GM18517 (cell line): ENCODE results near the gene EFCAB14.
"Not testable (repeated sequence)": the region's sequence is repeated elsewhere in the genome, so short reads cannot be mapped to it uniquely, and the experiment has no call there.

Experiments
- ATAC-seq: cut with Tn5 transposase; IDR thresholded peaks from one replicate; pipeline ENCODE4 v1.9.1; 2021; ENCODE audit warnings: mild to moderate bottlenecking, moderate library complexity; ENCODE audit not compliant: unreplicated experiment

The EFCAB14 gene

DNA sequence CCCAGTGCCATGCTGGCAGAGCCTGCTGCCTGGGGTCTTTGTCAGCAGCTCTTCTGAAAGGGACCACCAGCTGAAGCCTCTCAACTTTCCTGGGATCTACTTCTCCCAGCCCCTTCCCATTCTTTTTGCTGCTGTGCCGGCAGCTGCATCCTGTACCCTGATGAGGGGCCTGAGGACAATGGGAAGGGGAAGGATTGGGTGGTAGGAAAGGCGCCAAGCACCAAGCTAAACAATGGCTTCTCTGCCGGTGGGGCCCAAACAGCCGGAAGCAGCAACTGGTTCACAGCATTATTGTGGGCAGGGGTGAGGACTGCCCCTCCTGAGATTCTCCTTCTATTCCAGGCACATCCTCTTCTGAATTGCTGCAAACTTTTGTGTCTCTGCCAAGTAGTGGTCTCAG lies 5.0 kb upstream of the EFCAB14 start:
- ATAC-seq = no peak

DNA sequence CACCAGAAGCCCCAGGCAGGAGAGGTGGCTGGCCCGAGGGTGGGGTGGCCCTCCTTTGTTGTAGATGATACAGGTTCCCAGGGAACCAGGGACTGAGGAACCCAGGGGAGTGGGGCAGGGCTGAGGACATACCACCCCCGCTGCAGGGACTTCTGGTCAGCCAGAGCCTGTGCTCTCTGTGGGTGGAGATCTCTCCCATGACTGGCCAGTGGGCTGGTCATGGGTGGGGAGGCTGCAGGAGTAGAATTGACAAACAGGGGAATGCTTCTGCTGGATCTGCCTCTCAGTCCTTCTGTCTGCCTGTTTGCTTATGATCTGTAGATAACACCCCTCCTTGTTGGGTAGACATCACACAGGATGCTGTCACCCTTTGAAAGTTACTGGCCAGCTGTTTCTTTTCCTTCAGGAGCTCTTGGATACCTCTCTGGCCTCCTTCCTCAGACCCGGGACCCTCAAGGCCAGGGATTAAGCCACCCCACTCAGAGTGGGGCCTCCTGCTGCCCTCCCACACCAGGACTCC lies 2.8 kb upstream of the EFCAB14 start:
- ATAC-seq = no peak

DNA sequence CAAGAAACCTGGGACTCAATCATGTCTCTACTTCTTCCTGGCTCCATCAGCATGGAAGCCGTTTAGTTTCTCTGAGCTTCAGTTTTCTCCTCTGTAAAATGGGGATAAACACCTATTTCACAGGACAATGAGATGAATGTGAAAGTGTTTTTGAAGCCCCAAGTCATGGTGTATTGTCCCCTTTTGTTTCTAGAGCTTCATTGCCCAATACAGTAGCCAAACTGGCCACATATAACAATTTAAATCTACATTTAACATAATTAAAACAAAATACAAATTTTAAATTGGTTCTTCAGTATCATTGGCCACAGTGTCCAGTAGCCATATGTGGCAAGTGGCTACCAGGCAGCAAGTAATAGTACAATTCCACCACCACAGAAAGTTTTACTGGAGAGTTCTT lies 2.3 kb upstream of the EFCAB14 start:
- ATAC-seq = no peak

DNA sequence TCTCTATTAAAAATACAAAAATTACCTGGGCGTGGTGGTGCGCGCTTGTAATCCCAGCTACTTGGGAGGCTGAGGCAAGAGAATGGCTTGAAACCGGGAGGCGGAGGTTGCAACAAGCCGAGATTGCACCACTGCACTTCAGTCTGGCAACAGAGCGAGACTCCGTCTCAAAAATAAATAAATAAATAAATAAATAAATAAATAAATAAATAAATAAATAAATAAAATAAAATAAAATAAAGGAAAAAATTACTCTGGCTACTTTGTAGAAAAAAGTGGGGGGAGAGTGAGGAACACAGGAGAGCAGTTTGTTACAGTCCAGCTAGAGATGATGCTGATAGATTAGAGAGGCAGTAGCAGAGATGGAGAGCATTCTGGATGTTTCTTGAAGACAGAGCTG lies 1.4 kb upstream of the EFCAB14 start:
- ATAC-seq = not testable (repeated sequence)

DNA sequence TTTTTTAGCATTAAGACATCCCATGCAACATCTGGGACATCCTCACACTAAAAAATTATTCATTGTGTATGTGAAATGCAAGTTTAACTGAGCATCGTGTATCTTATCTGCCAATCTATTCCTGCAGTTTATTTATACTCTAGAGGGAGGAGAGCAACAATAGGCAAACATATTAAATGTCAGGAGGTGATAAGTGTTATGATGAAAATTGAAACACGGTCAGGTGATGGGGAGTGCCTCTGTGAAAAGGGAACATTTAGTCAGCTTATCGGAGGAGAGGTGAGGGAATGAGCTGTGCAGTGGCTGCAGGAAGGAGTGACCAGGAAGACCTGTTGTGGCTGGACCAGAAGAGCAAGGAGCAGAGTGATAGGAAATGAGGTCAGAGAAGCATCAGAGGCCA lies 775 bp upstream of the EFCAB14 start:
- no peak for ATAC-seq

DNA sequence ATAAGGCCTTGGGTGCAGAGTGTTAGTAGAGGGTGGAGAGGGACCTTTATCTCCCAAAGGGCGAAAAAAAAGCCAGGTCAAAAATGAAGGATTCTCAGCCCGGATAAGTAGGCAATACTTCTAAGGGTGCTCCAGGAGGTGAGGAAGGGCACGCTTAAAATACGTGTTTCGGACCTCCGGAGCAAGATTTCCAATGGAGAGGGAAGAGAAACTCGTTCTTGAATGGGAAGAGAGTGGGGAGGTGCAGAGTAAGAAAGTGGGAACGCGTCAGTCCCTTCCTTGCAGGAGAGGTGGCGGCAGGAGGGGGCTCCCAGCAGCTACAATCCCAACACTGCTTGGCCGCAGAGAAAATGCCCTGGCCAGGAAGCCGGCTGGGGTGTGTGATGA lies 581 bp downstream of the EFCAB14 start:
- no peak for ATAC-seq

DNA sequence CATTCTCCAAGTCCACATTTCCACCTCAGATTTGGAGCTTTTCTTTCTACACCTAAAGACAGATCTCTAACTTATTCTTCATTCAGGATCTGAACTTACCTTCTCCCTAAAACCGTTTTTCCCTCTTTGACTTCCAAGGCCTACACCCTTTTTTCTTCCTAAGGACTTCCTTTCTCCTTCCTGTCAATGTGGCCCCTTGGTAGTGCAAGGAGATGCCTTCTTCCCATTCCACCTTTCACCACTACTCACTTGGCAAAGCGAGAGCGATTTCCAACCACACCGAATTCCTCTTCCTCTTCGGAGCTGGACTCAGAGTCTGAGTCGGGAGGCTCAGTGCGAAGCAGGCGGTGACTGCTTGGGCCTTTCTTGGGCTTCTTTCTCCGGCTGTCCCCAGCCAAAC lies 1.3 kb downstream of the EFCAB14 start:
- ATAC-seq = no peak

DNA sequence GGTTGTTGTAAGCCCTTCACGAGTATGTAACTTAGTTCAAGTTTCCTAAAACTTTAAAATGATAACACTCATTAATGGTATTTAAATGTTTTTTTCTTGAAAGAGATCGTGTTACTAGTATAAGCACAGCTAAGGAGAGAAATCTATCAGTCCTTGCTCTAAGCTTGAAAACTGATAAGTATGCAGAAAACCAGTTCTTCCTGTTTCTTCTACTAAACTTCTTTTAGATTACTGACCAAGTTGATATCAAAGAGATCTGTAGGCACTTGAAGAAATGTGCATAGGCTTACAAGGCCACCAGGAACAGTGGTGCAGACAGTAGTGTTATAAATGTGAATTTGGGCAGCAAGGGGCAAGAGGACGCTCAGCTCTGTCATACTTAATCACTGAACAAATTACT lies 3.9 kb downstream of the EFCAB14 start:
- ATAC-seq = no peak

DNA sequence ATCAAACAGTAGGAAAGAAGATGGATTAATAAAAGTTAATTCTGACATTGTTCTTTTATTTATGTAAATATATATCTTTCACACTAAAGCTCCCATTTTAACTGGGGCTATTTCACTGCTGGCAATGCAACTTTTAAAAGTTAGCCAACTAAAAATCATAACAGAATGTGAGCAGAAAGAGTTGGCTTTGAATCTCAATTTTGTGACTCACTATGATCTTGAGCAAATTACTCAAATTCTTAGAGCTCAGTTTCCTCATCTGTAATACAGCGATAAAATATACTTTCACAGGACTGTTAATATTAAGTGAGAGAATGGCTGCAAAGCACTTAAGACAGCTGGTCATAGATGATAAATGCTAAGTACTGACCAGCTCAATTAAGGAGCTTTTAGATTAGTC lies 10.8 kb downstream of the EFCAB14 start:
- ATAC-seq = no peak

DNA sequence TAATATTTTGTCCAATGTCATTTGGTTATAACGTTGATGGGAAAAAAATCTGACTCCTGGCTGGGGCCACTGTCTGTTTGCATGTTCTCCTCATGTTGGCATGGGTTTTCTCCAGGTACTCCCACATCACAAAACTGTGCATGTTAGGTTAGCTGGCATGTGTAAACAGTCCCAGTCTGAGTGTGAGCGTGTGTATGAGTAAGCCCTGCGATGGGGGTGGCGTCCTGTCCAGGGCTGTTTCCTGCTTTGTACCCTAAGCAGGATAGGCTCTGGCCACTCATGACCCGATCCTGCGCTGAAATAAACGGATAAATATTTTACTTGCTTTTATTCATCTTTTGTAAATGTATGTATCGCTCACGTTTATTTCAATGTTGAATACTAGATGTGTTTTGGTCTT lies 13.5 kb downstream of the EFCAB14 start:
- no peak for ATAC-seq

DNA sequence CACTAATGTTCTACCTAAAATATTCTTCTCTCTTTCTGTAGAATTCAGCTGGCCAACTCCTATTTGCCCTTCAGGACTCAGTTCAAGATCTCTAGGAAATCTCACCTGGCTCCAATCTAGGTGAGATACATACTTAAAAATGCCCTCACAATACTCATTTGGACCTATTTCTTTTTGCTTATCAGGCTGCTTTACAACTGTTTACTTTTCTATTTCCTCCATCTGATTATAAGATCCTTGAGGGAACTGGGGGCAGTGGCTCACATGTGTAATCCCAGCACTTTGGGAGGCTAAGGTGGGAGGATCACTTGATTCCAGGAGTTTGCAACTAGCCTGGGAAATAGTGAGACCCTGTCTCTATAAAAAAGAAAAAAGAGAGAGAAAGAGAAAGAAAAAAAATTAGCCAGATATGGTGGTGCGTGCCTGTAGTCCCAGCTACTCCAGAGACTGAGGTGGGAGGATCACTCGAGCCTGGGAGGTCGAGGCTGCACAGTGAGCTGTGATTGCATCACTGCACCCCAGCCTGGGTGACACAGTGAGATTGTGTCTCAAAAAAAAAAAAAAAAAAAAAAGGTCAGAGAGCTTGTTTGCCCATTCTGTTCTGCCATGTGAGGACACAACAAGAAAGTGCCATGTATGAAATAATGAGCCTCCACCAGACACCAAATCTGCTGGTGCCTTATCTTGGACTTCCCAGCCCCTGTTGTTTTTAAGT lies 14.8 kb downstream of the EFCAB14 start:
- ATAC-seq = no peak

DNA sequence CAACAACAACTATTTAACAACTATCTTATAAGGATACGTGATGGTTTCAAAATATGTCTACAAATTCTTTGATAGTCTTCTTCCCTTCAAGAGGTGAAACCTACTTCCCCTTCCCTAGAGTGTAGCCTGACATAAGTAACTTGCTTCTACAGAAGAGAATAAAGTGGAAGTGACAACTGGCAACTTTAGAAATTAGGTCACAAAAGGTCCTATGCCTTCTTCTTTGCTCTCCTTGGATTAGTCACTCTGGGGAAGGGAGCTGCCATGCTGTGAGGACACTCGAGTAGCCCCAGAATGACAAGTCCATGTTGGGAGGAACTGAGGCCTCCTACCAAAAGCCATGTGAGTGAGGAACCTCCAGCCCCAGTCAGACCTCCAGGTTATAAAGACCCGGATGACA lies 19.2 kb downstream of the EFCAB14 start:
- no peak for ATAC-seq

DNA sequence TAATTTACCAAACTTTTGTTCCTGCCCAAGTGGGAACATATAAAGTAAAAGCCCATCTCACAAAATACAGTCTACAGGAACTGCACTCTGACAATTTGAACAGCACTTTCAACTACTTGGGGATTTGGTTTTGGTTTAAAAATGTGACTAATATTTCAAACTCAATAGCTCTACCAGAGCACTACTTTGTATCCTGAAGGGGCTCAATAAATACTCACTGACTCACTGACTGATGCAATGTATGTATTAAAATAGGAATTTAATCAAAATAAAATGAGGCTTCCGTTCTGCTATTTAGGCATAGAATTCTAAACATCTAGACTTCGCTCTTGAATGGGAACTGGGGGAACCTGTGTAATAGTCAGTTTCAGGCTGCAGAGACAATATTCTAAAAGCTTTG lies 21.9 kb downstream of the EFCAB14 start:
- no peak for ATAC-seq

DNA sequence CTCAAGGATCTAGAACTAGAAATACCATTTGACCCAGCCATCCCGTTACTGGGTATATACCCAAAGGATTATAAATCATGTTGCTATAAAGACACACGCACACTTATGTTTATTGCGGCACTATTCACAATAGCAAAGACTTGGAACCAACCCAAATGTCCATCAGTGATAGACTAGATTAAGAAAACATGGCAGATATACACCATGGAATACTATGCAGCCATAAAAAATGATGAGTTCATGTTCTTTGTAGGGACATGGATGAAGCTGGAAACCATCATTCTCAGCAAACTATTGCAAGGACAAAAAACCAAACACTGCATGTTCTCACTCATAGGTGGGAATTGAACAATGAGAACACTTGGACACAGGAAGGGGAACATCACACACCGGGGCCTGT lies 24.2 kb downstream of the EFCAB14 start:
- not testable (repeated sequence) for ATAC-seq

DNA sequence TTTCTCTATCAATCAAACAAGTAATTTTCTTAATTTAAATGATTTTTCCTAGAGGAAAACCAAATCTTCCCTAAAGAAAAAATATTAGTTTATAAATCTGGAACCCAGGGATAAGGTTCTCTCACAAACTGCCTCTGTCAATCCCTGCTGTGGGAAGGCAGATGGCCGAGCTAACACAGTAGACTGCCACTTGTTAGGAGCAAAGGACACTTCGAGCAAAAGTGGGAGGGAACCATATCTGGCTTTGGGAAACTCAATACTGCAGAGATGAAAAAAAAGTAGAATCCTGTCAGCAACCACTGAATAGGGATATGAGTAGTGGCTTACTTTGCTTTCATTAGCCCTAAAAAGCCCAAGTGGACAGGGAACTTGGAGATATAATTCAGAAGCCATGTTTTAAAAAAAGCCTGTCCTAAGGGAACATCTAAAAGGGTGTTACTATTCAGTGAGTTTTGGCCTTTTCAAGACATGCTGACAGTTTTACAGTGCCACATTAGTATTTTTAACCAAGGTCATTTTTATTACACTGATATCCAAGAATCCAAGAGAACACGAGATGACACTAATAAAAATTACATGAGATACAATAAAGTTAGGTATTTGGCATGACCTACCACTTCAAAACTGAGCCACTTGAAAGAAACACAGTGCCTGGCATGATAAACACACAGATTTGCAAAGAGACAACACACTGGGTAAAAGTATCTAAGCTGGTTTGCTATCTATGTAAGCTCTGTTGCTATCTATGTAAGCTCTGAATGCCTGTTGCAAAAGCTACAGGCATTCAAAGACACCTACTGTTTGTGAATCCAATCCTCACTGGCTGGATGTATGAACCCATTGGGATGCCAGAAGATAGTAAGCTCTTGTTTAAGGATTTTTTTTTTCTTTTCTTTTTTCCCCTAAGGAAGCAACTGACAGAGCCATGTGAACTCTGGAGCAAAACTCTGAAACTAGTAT lies 25.8 kb downstream of the EFCAB14 start:
- no peak for ATAC-seq

DNA sequence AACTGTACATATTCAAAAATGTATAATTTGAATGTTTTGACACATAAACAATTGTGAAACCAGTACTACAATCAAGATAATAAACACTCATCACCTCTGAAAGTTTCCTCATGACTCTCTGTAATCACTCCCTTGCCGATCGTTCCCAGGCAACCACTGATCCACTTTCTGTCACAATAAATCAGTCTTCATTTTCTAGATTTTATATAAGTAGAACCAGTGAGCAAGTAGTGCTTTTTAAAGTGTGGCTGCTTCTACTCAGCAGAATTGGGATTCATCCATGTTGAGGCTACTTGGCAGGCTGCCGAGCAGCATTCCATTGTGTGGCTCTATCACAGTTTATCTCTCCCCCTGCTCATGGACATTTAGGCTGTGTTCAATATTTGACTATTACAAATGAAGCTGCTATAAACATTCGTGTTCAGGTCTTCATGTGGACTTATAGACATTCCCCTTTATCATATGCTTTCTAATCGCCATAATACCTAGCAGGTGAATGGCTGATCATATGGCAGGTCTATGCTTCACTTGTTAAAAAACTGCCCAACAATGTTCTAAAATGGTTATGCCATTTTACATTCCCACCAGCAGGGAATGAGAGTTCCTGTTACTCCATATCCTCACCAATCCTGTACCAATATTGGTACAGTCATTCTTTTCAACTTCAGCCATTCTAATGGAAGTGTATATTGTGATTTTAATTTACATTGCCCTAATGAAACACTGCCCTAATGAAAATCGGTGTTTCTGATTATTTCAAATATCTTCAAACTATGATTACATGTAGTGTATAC lies 26.7 kb downstream of the EFCAB14 start:
- no peak for ATAC-seq

DNA sequence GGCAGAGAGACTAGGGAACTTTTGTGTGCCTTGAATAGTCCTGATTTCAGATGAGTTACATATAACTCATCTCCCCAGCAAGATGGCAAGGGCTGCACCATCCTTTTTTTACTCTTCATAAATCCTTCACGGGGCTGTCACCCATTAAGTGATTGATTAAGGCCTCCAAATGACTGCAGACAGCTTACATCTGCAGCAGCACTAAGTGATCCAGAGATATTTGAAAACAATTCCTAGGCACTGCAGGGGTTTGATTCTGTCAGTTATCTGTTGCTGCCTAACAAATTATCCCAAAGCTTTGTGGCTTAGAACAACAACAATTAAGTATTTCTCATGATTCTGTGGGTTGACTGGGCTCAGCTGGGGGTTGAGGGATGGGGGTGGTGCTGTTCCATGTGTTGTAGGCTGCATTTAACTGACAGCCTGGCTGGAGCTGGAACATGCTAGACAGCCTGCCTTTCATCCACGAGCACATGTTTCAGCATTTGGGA lies 27.9 kb downstream of the EFCAB14 start:
- no peak for ATAC-seq

DNA sequence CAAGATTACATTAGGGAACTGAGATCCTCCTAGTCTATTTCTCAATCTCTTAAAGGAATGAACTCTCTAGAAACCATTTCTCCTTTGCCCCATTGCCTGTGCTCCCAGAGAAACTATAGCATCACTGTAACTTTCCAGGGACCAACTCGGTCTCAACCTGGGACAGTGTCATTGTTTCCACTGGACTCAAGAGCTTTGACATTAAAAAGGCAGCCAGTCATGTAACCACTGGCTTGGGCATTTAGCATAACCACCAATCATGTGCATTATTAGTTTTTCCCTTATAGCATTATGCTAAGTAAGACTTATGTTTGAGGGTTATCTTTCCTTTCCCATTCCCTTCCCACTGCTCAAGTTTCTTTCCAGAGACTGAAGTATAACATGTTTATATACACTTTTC lies 29.0 kb downstream of the EFCAB14 start:
- no peak for ATAC-seq

DNA sequence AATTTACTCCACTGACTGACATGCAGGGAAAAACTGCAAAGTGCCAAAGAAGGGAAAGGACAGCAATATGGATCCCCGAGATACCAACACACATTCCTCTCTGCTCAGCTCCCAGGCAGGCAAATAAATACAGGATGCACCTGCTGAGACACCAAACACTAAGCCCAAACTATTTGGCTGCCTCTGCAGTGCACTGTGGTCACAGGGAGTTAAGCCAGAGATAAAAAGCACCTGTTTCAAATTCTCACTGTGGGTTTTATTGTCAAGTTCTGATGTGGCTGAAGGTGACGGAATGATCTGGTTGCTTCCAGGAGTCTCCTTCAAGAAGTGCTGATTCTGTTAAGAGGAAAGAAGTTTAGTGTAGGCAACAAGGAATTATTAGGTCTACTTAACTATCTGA lies 29.6 kb downstream of the EFCAB14 start:
- no peak for ATAC-seq

DNA sequence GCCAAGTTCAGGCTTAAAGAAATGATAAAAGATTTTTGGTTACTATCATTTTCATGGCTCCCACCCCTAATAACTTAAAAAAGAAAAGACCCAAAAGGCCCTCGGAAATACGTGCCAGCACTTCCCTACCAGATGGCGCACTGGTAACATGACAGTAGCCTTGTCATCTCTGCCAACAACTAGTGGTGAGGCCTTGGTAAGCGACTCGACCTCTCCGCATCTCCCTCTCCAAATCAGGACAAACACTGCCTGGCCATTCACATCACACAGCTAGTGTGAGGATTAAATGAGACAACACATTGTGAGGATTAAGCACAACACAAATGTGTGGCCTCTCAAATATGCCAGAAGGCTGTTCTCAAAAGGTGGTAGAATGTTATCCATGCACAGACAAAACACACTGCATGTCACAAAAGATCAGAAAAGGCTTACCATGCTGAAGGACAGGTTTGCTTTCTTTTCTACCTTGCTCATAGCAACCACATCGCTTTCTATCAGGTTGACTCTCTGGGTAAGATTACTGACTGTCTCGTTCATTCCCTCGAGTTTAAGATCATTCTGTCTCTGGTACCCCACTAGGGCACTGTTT lies 30.9 kb downstream of the EFCAB14 start:
- no peak for ATAC-seq
